NCI-H1105 (cell line): ENCODE data around the gene MDFIC2.
"Not testable (repeated sequence)": the region's sequence is repeated elsewhere in the genome, so short reads cannot be mapped to it uniquely, and the experiment has no call there.

Source experiments
- DNase-seq: peaks from one replicate; lab custom pipeline; 2025; lab: John Stamatoyannopoulos, UW

The MDFIC2 gene

DNA sequence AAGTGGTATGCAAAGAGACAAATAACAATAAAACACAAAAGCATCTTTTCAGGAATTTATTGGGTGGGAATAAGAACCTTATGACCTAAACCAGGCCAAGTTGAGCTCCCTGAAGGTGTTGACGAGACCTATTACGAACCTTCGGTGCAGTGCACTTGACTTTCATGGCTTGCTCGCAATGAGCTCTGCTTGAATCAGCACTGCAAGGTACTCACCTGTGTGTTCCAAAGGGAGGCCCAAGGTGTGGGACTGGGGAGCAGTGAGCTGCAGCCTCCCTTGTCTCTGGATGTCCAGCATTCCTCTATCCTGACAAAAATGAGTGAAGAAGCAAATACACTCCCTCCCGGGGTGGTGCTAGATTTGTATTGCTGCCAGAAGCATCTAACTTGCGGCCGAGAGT lies at the start of gene MDFIC2:
TSS of gene MDFIC2 (minus strand) at position 303 of the 400 bp plus-strand sequence. CDS start 665 bp downstream, outside the sequence.
- no peak for DNase-seq

DNA sequence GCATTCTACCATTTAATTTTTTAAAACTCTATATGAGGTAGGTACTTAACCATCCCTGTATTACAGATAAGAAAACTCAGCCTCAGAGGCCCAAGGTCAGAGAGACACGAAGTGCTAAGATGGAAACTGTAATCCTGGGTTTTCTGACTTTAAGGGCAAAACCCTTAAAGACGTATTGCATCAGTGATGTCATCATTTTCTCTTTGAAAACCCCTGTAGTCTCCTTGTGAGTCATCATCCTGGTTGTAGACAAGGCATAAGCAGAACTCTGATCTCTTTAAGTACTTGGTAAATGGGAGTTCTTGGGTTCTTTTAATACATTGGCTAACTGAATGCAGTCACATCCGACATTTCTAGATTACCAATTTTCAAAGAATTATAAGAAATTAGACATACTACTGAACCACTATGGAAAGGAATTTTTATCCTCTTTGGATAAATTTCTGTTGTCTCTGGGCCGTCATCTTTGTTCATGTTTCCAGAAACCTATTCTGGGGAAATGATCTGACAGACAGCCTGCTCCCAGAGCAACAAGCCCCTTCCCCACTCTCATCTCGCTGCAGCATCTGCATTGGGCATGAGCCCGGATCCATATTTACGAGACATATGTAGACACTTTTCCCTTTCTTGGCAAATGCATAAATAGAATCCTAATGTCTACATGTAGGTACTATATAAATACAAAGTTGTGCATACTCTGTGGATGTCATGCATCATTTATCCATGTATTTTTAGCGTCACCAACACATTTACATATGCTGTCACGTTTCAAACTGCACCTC lies 48.7 kb upstream of the MDFIC2 start:
- DNase-seq: no peak

DNA sequence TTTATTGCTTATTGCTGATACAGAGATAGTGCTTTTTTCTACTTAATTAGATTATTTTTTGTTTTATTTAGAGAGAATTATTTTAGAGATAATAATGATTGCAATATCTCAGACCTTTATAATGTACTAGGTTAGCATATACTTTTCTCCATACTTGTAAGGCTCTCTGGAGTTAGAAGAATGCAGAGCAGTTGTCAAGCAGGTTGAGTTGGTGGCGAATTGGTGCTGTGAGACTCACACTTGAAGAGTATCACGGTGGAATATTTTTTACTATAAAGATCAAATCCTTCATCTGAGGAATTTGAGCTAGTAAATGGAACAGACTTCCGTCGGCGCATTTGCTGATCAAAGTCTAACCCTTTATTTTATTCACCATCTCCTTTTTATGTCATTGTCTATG lies 47.3 kb upstream of the MDFIC2 start:
- DNase-seq: no peak

DNA sequence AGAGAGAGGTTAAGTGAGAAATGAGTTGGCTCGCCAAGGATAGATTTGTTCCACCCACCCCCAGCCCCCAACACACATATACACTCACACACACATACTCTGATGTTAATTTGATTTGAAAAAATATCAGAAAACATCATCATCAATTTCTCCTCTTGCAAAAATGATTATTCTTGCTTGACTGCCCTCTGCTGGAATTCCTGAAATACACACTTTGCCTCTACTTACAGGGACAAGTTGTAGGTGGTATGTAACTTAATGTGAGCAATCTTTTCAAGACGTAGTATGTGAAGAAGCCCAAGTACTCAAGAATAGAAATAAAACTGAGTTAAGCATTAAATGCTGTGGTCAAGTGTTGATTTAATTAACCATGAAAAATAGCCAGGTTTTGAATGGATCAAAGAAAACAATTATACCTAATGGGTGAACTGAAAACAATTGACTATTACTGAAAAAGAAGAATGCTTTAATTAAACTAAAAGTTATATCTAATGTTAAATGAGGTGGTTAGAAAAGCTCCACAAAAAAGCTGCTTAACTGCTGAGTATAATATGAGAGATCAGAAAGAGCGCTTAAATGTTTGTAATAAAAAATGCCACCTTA lies 46.6 kb upstream of the MDFIC2 start:
- DNase-seq: no peak

DNA sequence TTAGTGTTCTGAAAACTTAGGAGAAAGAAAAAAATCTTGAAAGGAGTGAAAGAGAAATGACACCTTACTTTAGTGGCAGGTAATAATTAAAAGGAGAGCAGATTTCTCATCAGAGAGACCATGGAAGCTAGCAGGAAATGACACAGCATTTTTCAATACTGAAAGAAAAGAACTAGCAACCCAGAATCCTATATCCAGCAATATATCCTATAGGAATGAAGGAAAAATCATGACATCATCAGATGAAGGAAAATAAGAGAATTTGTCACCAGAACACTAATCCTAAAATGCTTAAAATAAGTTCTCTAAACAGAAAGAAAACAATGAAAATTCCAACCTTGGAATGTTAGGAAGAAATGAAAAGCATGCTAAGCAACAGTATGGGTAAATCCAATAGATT lies 39.8 kb upstream of the MDFIC2 start:
- no peak for DNase-seq

DNA sequence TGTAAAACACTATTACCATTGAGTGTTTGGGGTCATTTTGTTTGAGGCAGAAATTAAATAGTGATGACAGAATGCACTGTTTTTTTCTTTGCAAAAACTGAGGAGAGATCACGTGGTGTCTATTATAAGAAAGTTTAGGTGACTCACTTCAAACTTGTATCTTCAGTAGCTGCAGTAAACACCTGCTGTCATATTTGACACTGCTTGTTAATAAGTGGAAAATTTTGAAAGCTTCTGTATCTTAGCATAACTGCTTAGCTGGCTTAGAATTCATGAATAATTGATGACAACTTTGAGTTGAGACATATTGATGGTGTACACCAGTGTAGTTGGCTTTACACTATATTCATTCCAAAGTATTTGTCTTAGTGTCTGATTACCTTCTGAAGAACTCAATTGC lies 29.7 kb upstream of the MDFIC2 start:
- no peak for DNase-seq

DNA sequence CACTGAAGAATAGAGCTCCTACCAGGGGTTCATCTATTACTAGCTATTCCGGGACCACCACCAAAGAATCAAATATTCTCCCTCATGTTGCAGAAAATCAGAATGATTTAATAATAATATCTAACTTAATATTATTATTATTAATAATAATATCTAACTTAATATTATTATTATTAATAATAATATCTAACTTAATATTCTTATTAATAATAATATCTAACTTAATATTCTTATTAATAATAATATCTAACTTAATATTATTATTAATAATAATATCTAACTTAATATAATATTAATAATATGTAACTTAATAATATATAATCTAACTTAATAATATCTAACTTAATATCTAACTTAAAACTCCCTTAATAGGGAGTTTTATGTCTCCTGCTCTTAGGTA lies 24.4 kb upstream of the MDFIC2 start:
- DNase-seq: not testable (repeated sequence)

DNA sequence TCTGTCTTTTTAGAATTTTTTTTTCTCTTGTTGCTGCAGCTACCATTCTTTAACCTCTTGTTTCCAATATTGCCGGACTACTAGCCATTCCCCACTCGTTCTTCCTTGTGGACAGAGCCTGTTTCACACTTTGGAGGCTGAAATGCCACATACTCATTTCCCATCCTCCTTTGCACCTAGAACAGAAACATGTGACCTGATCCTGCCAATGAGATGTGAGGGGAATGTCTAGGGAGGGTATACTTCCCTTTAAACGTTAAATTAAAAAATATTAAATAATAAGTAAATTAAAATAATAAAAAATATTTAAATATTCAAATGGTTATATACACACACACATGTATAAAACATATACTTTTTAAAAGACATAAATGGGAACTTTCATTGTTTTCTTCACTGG lies 20.6 kb upstream of the MDFIC2 start:
- DNase-seq: no peak

DNA sequence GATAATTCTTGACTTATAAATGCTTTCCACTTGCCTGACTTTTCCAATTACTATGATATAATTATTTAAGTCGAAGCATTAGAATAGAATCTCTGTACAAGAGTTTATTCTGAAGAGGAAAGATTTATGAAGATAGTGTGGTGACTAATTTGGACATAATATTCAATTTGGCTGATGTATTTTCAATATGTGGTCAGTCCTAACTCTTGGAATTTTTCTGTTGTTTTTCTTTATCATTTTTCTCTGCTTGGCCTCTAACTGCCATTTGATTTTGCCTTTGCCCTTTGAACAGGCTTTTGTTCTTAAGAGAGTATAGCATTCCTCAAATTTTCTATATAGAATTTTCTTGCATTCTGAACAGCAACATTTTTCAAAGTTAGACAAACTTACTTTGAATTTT lies 2.6 kb upstream of the MDFIC2 start:
- DNase-seq: no peak

DNA sequence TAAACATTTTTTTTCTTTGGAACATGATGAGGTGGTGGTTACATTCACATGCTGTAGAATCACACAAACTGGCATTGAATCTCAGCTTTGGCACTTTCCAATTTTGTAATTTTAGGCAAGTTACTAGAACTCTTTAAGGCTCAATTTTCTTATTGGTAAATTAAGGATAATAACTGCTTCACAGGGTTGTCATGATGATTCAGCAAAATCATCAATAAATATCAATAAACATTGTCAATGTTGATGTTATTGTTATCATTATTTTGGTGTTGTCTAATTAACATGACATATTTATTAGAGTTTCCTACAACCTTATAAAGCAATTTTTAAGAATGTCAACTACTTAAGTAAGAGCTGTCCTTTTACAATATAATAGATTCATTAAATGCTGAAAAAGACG lies 1.6 kb downstream of the MDFIC2 start:
- DNase-seq: no peak

DNA sequence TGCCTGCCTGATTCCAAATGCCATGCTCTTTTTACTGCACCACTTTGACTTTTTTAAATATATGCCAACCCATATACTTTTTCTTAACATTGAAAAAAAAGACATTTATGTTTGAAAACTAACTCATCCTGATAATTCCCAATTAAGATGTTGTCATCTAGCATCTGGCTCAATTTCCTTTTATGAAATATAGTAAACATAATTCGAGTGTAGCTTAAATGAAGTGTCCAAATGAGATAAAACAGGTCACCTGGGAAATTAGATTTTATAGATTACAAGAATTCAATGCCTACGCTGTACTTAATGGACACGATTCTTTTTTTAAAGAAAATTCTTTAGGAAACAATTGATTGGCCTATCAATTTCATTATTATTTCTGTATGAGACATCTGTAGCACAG lies 2.8 kb downstream of the MDFIC2 start:
- no peak for DNase-seq

DNA sequence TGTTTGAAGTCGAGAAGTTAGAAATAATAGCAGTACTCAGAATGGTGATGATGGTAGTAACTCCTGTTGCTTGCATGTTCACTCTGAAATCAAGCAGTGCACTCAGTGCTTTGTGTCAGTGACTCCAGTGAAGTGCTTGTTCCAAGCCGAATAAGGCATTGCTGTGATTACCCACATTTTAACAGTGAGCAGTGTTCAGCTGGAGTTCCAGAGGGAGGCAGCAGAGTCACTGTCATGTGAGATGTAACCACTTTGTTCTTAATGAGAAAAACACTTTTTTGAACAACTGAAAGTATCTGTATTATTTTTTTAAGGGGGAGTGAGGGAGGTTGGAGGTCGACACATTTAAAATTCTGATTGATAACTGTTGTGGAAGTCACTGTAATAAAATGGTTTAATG lies 3.7 kb downstream of the MDFIC2 start:
- no peak for DNase-seq

DNA sequence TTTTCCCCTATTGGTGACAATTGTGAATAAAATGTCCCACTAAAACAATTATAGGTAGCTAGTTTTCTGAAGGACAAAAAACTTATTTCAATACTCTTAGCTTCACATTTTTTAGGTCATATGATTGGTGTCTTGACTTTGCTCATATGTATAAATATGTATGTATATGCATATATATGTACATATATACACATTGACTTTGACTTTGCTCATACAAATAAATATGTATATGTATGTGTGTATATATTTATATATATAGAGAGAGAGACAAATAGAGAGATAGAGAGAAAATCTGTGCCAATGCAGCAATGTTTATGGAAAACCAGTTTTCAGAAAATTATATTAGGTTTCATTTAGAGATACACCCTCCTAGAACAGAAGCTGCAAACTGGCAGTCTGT lies 5.7 kb downstream of the MDFIC2 start:
- DNase-seq: no peak

DNA sequence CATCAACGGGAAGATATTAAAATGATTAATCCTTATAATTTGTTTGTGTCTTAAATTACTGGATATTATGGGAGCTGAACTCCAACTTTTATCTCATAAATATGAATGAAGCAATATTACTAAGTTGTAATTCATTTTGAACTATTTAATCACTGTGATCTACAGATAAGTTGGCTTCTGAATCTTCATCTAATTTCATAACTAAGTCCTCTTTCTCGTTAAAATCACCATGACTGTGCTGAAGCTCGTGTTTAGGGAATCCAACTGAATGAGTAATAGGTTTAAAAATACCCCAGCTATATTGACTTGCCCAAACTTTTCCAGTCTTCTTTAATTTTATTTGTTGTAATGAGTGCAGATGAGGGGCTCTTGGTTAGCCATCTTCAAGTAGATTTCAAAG lies 14.1 kb downstream of the MDFIC2 start:
- no peak for DNase-seq

DNA sequence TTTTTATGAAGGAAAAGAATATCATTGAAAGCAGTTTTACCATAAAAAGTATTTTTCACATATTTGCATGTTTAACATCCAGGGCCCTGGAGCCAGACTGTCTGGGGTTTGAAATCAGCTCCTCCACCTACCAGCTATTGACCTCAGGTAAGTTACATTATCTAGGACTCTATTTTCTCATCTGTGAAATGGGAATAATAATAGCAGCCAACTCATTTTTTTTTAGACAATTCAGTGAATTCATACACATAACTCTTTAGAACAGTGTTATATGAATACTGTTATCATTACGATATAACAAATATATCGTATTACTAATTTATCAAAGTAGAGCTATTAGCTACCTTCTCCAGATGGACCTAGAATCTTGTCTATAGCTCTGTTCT lies 21.3 kb downstream of the MDFIC2 start:
- no peak for DNase-seq

DNA sequence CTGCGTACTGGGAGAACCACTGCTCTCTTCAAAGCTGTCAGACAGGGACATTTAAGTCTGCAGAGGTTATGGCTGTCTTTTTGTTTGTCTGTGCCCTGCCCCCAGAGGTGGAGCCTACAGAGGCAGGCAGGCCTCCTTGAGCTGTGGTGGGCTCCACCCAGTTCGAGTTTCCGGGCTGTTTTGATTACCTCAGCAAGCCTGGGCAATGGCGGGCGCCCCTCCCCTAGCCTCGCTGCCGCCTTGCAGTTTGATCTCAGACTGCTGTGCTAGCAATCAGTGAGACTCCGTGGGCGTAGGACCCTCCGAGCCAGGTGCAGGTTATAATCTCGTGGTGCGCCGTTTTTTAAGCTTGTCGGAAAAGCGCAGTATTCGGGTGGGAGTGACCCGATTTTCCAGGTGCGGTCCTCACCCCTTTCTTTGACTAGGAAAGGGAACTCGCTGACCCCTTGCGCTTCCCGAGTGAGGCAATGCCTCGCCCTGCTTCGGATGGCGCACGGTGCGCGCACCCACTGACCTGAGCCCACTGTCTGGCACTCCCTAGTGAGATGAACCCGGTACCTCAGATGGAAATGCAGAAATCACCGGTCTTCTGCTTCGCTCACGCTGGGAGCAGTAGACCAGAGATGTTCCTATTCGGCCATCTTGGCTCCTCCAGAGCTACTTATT lies 21.9 kb downstream of the MDFIC2 start:
- DNase-seq: not testable (repeated sequence)

DNA sequence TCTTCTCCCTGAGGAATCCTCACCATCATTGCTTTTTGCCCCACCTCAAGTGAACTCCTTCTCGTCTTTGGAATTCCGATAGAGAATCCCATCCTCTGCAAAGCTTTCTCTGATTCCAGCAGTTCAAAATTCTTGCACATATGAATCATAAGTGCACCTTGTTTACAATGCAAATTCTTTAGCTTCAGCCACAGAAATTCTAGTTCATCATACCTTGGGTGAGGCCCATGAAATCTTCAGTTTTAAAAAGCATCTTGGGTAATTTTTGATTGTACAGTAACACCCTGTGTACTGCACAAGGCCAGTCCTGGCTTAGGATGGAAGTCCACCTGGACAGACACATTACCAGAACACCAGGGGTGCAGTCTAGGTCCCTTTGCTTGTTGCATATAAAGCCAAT lies 30.8 kb downstream of the MDFIC2 start:
- no peak for DNase-seq

DNA sequence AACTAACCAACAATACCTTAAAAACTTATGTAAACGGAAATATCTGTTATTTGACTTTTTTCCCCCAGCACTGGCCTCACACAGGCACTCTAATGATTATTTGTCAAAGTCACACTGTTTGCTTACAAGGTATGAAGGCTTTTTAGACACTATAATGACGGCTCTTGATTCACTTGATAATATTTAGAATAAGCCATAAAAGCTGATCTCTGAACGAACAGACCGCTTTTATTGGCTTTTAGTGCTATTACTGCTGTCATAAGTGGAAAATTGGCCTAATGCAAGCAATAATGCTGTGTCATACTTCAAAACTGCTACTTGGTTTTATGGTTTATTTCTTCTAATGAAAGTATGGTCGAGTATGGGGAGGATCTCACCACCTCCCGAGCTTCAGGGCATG lies 35.1 kb downstream of the MDFIC2 start:
- DNase-seq: peak; percentile 86

DNA sequence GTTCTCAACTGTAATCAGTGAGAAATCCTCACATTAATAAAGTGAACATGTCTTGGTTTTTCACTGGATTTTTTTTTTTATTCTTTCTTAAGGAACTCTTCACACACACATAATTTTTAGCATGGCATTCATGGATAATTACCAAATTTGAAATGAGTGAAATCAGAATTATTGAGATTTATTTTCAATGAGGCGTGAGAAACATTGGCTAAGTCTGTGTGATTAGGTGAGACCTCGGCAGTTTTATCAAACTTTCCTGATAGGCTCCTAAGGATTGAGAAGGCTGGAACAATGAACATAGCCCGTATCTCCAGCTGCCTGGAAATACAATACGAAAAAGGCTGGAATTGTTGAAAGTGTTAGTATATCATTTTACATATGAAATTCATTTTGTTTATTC lies 35.5 kb downstream of the MDFIC2 start:
- peak; percentile 58 for DNase-seq

DNA sequence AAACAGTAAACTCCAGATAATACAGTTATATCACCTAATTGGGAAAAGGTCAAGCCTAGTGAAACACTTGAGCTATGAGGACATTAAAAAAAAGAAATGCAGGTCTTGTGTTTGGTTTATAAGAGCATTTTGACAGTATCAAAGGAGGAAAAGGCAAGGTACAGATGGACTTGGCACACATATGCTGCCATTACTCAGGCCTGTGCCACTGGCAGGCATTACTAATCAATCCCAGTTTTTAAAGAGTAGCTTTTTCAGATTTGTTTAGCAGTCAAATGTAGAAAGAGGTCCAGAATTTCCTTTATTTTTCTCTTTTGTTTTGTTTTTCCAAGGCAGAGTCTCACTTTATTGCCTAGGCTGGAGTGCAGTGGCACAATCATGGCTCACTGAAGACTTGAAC lies 38.9 kb downstream of the MDFIC2 start:
- DNase-seq: no peak

DNA sequence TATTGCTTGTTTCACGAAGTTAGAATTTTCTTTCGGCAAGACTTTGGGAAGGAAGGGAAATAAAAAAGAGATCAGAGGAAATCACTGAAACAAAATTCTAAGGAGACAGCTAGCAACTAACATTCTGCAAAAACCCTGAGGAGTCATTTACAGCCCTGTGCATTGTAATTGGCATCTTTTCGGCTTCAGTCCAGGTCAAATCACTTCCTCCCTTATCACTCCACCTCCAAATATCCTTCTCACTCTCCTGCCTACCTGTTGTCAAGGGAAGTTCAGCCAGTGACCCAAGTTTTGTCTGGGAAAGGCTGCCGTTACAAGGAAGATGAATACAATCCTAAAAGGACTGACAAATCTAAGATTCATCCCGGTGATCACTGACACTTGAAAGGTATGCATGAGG lies 39.6 kb downstream of the MDFIC2 start:
- no peak for DNase-seq

DNA sequence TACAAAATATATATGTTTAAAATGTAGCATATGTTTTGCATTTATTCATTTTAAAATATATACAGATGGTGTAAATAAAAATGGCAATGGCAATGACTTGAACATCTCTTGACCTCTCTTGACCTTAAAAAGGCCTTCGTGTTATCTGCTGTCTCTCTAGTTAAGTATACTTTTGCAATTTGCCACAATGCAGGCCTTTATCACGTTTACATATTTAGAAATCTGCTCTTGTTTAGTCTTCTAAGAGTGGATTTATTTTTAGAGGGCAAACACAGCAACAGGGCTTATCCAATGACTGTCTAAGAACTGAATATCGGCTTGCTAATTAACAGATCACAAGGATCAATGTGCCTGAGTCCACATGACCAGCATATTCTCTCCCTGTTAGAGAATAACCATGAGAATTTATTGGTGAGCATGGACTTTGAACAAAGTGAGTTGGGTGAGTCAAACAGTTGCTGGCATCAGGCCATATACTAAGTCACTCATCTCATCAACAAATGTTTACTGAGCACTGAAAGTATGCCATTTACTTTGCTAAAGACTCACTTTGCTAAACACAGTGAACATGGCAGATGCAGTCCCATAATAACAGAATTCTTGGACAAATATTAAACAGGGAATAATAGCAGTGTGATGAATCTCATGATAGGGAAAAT lies 48.2 kb downstream of the MDFIC2 start:
- no peak for DNase-seq

DNA sequence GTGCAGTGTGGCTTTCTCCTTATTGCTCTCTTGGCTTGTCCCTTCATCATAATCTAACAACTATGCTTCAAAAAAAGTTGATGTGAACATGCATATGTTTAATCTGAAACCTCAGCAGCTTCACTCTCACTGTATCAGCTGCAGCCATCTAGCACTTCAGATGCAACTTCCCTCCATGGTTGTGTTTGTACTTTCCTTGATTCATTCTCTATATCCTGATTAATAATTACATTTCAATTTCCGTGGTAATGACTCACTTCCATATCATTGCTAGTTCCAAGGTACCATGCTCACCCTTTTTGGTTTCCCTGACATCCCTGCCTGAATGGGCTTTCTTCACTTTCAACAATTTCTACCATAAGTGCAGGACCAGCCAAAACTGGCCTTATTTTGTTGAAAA lies 51.2 kb downstream of the MDFIC2 start:
- DNase-seq: no peak
